Measurements from ENCODE around the gene SSBP1.
"Not testable (repeated sequence)": the region's sequence is repeated elsewhere in the genome, so short reads cannot be mapped to it uniquely, and the experiment has no call there.

SSBP1 gene

DNA sequence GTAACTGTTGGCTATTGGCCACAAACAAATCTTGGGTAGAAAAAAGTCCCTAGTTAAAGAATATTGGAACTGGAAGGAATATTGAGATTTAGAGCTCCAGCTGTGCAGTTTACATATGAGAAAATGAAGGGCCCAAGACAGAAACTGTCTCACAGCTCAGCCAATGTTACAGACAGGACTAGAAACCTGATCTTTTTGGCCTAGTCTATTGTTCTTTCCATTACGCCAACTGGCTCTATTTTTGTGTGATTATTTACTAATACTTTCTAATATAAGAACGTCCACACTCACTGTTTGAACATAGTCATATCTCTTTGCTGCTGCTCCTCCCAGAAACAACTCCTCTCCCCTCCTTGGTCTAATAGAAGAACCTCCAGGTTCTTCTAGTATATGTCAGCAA is 28.8 kb upstream of the SSBP1 start:
- no peak for DNase-seq (ENCODE audit: low read depth)

DNA sequence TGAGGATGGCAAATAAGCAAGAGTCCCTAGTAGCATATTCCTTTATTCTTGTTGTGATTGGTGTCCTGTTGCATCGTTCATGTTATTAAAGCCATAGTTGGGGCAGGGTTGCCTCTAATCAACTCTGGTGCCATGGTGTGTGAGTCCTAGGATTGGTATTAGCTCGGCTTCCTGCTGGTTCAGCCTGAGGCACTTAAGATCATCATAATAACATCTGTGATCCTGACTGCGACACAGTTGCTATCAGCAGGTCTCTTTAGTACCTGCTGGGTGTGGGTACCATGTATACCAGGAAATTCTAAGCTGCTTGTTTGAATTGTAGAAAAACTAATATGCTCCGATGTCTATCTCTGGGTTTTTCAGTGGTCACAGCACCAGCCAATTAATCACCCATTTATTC is 28.4 kb upstream of the SSBP1 start:
- no peak for DNase-seq (ENCODE audit: low read depth)

- no peak for DNase-seq (ENCODE audit: low read depth)
Measured at GRCh38 chr7:141710301-141710700, 27.9 kb upstream of the SSBP1 start.

DNA sequence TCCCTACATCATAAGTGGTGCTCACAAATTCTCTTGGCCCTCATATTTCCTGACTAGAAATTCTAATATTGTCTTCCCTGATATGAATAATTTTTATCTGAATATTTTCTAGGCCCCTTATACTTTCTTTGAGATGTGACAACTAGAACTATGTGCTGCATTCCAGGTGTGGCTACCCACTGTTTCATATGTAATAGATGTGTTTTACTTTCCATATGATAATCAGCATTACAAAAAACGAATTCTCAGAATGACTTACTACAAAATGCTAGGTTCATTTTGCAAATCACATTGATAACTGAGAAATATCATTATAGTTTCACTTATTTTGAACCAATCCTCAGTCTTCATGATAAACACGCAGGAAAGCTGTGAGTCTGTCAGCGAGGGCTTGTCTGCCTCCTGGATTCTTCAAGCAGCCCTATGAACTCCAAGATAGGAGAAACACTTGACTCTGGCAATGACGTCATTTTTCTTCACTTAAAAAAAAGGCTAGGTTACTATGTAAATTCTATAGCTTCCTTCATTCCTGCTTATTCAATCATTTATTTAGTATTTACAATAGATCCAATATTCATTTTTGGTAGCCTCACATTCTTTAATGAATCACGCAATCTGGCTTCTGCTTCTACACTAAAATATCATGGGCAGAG is 25.4 kb upstream of the SSBP1 start:
- DNase-seq (ENCODE audit: low read depth): no peak

GRCh38 chr7:141713890-141714289 is 24.3 kb upstream of the SSBP1 start:
- DNase-seq (ENCODE audit: low read depth): no peak

DNA sequence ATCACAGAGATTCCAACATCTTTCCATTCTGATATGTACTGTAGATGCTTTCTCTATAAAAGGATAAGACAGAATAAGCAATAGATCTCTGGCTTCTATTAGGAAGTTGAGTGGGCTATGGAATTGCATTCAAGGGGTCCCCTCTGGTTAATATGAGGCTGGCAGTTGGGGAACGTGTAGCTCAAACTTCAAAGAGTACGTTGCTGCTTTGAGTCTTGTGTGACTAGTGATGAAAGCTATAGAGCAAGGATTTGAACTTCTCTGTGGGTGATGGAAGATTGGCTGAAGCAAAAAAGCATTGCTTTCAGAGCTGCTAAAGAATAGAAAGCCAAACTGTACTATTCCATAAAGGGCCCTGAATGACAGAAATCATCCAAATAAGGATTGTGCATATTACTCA is 23.6 kb upstream of the SSBP1 start:
- DNase-seq (ENCODE audit: low read depth): no peak

- DNase-seq (ENCODE audit: low read depth): no peak
Measured at GRCh38 chr7:141715018-141715417, 23.1 kb upstream of the SSBP1 start.

DNA sequence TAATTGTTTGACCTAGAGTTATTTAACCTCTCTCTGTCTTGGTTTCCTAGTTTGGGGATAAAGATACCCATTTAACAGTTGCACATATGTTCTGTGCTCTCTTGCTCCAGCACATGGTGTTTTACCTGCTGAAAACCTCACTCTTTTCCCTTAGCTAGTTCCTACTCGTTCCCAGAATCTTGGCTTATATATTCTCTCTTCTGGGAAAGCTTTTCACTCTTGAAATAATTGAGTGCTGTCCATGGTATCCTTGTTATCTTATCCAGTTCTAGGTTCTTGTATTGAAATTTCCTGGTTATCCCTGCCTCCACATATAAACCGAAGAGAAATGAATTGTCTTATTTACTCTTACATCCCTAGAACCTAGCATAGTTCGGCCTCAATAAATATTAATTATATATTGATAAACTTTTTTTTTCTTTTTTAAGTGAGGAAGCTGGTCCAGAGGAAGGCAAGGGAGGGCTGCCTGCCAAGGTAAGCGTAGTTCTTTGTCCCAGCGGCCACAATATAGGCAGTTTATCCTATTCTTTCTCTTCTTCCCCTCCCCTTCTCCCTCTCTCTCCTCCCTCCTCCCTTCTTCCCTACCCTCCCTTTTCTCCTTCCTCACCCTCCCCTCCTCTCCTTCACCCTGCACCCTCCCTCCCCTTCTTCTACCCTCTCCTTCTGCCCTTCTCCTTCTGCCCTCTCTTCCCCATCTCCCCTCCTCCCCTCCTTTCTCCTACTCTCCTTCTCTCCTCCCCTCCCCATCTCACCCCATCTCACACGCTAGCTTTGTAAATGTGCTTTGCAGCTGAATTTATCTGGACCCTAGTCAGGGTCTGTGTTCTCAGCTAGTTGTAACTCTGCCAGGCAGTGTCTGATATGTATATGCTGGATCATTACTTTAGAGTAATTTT is 22.1 kb upstream of the SSBP1 start:
- DNase-seq (ENCODE audit: low read depth): no peak

GRCh38 chr7:141717450-141717849 is 20.7 kb upstream of the SSBP1 start:
- no peak for DNase-seq (ENCODE audit: low read depth)

GRCh38 chr7:141722529-141722928 is 15.6 kb upstream of the SSBP1 start:
- no peak for DNase-seq (ENCODE audit: low read depth)

- DNase-seq (ENCODE audit: low read depth): no peak
Measured at GRCh38 chr7:141729020-141729419, 9.1 kb upstream of the SSBP1 start.

GRCh38 chr7:141731476-141732149 is 6.5 kb upstream of the SSBP1 start:
- no peak for DNase-seq (ENCODE audit: low read depth)

DNA sequence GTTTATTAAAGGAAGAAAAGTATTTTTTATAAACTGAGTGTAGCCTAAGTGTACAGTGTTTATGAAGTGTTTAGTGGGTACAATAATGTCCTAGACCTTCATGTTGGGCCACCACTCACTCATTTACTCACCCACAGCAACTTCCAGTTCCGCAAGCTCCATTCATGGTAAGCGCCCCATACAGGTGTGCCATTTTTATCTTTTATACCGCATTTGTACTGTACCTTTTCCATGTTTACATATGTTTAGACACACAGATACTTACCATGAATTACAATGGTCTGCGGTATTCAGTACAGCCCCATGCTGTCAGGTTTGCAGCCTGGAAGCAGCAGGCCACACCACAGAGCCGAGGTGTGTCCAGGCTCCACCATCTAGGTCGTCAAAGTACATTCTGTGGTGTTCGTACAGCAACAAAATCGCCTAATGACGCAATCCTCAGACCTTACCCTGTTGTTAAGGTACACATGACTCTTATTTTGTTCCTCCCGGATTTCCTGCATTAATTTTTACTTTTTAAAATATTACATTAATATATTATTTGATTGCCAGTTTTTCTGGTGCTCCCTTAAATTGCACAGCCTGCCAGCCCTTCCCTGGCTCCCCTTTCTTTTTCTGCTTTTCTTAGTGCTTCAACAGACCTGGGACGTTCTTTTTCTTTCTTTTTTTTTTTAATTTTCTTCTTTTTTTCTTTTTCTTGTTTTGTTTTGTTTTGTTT is 881 bp upstream of the SSBP1 start:
- DNase-seq (ENCODE audit: low read depth): no peak

DNA sequence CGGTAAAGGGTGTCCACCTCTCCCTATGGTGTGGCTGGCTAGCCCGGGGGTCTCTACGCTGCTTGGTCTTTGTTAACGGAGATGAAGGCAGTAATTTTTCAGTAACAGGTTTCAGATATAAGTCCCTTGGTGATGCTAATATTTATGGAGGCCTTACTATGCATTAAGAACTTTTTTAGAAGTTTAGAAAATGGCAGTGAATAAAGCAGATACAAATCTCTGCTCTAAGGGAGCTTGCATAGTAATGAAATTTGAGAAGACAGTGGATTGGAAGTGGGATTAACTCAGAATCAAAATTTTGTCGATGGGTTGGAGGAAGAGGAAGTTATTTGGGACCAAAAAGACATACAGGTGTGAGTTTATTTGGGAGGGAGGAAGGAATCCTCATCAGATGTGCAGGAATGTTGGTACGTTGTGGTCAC is 445 bp downstream of the SSBP1 start:
- no peak for DNase-seq (ENCODE audit: low read depth)

DNA sequence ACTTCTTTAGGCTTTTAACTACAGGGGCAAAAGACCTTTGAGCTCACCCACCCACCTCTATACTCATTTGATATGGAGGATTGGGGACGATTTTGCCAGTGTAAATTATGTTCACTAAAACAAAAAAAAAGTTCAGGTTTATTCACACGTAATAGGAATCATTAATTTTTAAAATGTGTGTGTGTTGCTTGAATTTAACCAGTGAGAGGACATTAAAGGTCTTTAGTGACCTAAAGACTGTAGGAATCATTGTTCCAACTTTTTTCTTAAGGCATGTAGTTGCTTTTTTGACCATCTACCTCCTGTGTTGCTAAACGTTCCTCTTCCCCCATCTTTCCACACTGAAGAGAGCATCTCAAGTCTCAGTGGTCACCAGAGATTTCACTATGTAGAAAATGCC is 1.1 kb downstream of the SSBP1 start:
- DNase-seq (ENCODE audit: low read depth): no peak

GRCh38 chr7:141742229-141742628 is 4.1 kb downstream of the SSBP1 start:
- no peak for DNase-seq (ENCODE audit: low read depth)

DNA sequence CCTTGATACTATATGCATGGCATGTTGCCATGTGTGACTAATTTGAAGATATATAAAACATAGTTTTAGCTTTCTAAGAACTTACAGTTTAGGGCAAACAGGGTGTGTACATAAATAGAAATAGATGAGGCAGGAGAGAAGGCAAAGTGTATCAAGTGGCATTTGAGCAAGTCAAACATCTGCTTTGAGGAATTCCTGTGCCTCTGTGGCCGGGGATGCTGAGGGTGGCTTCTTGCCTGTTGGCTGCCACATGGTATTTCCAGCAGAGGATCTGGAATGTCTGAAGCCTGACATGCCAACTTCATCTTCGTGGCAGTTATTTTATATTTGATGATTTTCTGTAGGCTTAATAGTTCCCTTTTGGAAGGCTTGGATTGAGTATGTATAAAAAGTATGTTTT is 6.0 kb downstream of the SSBP1 start:
- no peak for DNase-seq (ENCODE audit: low read depth)

GRCh38 chr7:141748396-141748795 is 10.2 kb downstream of the SSBP1 start:
- no peak for DNase-seq (ENCODE audit: low read depth)

- DNase-seq (ENCODE audit: low read depth): not testable (repeated sequence)
Measured at GRCh38 chr7:141751904-141752303, 13.7 kb downstream of the SSBP1 start.

DNA sequence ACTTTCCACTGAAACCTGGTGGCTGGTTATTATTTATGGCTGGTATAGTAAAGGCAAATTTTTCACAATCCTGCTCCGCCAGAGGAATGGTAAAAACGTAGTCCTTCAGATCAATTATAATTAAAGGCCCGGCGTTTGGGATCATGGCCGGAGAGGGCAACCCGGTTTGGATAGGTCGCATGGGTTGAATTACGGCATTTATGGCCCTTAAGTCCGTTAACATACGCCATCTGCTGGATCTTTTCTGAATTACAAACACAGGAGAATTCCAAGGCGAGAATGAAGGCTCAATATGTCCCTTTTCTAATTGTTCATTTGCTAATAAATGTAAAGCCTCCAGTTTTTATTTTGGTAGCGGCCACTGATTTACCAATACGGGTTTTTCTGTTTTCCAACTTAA is 14.5 kb downstream of the SSBP1 start:
- no peak for DNase-seq (ENCODE audit: low read depth)

DNA sequence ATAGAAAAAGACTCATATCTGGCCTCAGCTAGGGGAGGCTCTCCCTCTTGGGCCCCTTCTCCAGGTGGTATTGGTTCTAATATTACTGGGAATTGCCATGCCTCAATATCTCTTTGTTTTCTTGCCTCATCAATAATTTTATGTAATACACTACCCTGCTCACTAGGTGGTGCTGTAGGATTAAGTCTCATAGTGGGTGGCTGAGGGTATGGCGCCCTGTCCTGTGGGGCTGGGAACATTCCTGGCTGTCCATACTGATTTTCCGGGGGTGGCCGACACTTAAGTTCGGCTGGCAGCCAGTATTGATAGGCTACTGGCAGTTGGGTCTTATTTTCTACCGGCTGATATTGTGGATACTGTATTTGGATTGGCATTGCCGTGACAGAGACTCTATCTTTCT is 16.8 kb downstream of the SSBP1 start:
- DNase-seq (ENCODE audit: low read depth): no peak

DNA sequence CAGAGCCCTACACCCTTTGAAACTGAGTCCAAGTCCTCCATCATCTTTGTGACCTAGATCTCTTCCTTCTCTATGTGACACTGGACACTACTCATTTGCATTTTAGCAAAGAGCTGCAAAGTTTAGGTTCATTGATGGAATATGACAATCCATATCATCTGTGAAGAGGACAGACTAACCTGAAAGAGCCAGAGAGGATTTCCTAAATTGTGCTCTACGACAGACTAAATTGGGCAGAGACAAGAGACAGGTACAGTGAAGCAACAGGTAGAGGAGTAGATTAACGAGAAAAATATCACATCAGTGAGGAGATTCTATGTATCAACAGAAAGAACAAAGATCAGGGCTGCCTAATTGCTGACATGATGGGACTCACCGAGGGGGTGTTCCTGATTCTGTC is 25.6 kb downstream of the SSBP1 start, which contains the start of gene TAS2R3:
Gene TAS2R3 (plus strand): TSS at position 301 of the 400 bp plus-strand sequence. CDS start 62 bp downstream, at position 363.
- DNase-seq (ENCODE audit: low read depth): no peak

All from stimulated activated CD4-positive, alpha-beta T cell treated with anti-CD3 and anti-CD28 coated beads, Interleukin-2, amount 100 ng/mL, for 4 hours (primary cell).